Loucy (cell line): ENCODE measurements around the gene CGB1.
A peak's percentile ranks its signal among the peaks of the same experiment; 100 is the strongest.
"Not testable (repeated sequence)": the region's sequence is repeated elsewhere in the genome, so short reads cannot be mapped to it uniquely, and the experiment has no call there.

Experiments
- H2AFZ ChIP-seq: fragments of 200-600 bp; sonication (generic); 2 replicates; pipeline ENCODE4 v1.6.0; 2016; ENCODE audit warnings: antibody characterized with exemption, mild to moderate bottlenecking, low read length, moderate library complexity
- H3F3A ChIP-seq: fragments of 200-600 bp; 2 replicates; pipeline ENCODE4 v1.6.0; 2016; ENCODE audit warnings: antibody characterized with exemption, low read depth, mild to moderate bottlenecking
- H3K27me3 ChIP-seq: fragments of 200-600 bp; sonication (generic); 2 replicates; pipeline ENCODE4 v1.6.1; 2014; ENCODE audit warnings: low read length, mild to moderate bottlenecking; ENCODE audit not compliant: insufficient read depth, poor library complexity, severe bottlenecking
- H3K36me3 ChIP-seq: fragments of 200-600 bp; sonication (generic); 2 replicates; pipeline ENCODE4 v1.6.1; 2016; ENCODE audit warnings: low read length; ENCODE audit not compliant: insufficient read depth
- H3K4me1 ChIP-seq: fragments of 200-600 bp; sonication (generic); 2 replicates; pipeline ENCODE4 v1.5.1; 2014; ENCODE audit warnings: low read length, mild to moderate bottlenecking; ENCODE audit not compliant: insufficient read depth, poor library complexity, severe bottlenecking
- H3K4me2 ChIP-seq: fragments of 200-600 bp; sonication (generic); 2 replicates; pipeline ENCODE4 v1.6.0; 2014; ENCODE audit warnings: antibody characterized with exemption, low read length, low read depth, mild to moderate bottlenecking; ENCODE audit not compliant: poor library complexity, severe bottlenecking
- H3K4me3 ChIP-seq: fragments of 200-600 bp; sonication (generic); 2 replicates; pipeline ENCODE4 v1.5.1; 2014; ENCODE audit warnings: low read length, mild to moderate bottlenecking, mixed read lengths; ENCODE audit not compliant: poor library complexity, severe bottlenecking
- H3K79me2 ChIP-seq: fragments of 200-600 bp; sonication (generic); 2 replicates; pipeline ENCODE4 v1.6.1; 2014; ENCODE audit warnings: low read length; ENCODE audit not compliant: insufficient read depth
- H3K9ac ChIP-seq: fragments of 200-600 bp; sonication (generic); 2 replicates; pipeline ENCODE4 v1.6.0; 2014; ENCODE audit warnings: mild to moderate bottlenecking, low read depth, low read length, moderate library complexity; ENCODE audit not compliant: poor library complexity, severe bottlenecking
- H3K9me2 ChIP-seq: fragments of 200-600 bp; sonication (generic); replicated peaks from 2 replicates; pipeline ENCODE4 v1.6.1; 2016; ENCODE audit warnings: low read depth, low read length, mixed read lengths
- H3K9me3 ChIP-seq: fragments of 200-600 bp; sonication (generic); 2 replicates; pipeline ENCODE4 v1.6.1; 2014; ENCODE audit warnings: mild to moderate bottlenecking, antibody characterized with exemption, low read length, low read depth; ENCODE audit not compliant: insufficient read depth
- H4K20me1 ChIP-seq: fragments of 200-600 bp; sonication (generic); 2 replicates; pipeline ENCODE4 v1.6.0; 2014; ENCODE audit warnings: antibody characterized with exemption, low read length, mild to moderate bottlenecking; ENCODE audit not compliant: insufficient read depth, poor library complexity, severe bottlenecking
- EZH2phosphoT487 ChIP-seq: fragments of 200-600 bp; IDR thresholded peaks from 2 replicates; pipeline ENCODE4 v1.6.1; 2018; ENCODE audit warnings: antibody characterized with exemption, mild to moderate bottlenecking, moderate library complexity, borderline replicate concordance
- TF ChIP-seq, protein P1 (sequence below): fragments of 200-600 bp; sonication (generic); conservative IDR thresholded peaks from 2 replicates; pipeline ENCODE4 v1.5.1; 2014; ENCODE audit warnings: mild to moderate bottlenecking, antibody characterized with exemption, low read length

The CGB1 gene

GRCh38 chr19:49080392-49080791, 43.7 kb upstream of the CGB1 start:
- H3K4me2 ChIP-seq = no peak overlapping the region
- no peak overlapping the region for H2AFZ ChIP-seq
- H3F3A ChIP-seq = no peaks in the 10 kb centered on the region
- H4K20me1 ChIP-seq = no peaks in the 10 kb centered on the region
- H3K4me3 ChIP-seq = no peak overlapping the region
- no peaks in the 10 kb centered on the region for H3K36me3 ChIP-seq
- peaks cover 4% of the 10 kb centered on the region for H3K4me1 ChIP-seq
- TF ChIP-seq, protein P1, sequence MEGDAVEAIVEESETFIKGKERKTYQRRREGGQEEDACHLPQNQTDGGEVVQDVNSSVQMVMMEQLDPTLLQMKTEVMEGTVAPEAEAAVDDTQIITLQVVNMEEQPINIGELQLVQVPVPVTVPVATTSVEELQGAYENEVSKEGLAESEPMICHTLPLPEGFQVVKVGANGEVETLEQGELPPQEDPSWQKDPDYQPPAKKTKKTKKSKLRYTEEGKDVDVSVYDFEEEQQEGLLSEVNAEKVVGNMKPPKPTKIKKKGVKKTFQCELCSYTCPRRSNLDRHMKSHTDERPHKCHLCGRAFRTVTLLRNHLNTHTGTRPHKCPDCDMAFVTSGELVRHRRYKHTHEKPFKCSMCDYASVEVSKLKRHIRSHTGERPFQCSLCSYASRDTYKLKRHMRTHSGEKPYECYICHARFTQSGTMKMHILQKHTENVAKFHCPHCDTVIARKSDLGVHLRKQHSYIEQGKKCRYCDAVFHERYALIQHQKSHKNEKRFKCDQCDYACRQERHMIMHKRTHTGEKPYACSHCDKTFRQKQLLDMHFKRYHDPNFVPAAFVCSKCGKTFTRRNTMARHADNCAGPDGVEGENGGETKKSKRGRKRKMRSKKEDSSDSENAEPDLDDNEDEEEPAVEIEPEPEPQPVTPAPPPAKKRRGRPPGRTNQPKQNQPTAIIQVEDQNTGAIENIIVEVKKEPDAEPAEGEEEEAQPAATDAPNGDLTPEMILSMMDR = no peak
- TF ChIP-seq EZH2phosphoT487 = no peak
- peaks cover 2% of the 10 kb centered on the region for H3K79me2 ChIP-seq
- no peak overlapping the region for H3K9ac ChIP-seq
- no peaks in the 10 kb centered on the region for H3K27me3 ChIP-seq
- no peaks in the 10 kb centered on the region for H3K9me2 ChIP-seq
- no peaks in the 10 kb centered on the region for H3K9me3 ChIP-seq

GRCh38 chr19:49074869-49075268, 38.2 kb upstream of the CGB1 start:
- not testable (repeated sequence) for H3K27me3 ChIP-seq, H3K4me3 ChIP-seq, H2AFZ ChIP-seq, H3K36me3 ChIP-seq, H4K20me1 ChIP-seq, H3K4me1 ChIP-seq, H3K4me2 ChIP-seq, H3K9me3 ChIP-seq, H3F3A ChIP-seq, H3K9ac ChIP-seq, H3K79me2 ChIP-seq, H3K9me2 ChIP-seq
- TF ChIP-seq, protein P1 = peak; percentile 50

DNA sequence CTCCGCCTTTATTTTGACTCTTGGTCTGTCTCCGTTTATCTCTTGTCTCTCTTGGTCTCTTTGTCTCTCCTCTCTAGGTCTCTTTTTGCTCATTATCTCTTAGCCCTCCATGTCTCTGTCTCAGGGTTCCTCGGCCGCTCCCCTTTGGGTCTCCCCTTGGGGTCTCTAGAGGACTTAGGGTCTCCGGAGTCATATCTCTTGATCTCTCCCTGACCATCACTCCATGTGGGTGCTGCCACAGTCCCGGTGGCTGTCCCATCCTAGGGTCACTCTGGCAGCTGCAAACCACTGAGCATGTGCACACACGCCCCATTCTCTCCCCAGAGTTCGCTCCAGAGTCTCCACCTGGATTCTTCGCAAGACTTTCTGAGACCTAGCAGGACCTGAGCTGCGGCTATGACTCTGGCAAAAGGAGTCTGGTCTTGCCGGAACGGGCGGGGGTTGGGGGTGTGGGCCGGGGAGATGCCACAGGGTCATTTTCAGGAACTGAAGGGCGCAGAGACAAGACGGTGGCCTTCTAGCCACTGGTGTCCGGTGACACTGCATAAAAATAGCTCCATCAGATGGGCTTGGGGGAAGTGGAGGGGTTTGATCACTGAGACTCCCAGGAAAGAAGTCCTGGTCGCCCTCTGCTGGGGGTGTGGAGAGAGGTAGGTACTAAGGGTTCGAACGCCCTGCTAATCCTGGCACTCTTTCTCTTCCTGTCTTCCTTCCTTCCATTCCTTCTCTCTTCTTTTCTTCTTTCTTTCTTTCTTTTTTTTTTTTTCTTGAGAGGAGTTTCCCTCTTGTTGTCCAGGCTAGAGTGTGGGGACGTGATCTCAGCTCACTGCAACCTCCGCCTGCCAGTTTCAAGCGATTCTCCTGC, 37.1 kb upstream of the CGB1 start:
- Histone ChIP-seq H3K27me3 (no peaks in the 10 kb centered on the region), H3K4me2 (no peak overlapping the region), H3K4me3 (no peak overlapping the region)

More for the DNA sequence above, 37.1 kb upstream of the CGB1 start:
- no peaks in the 10 kb centered on the region for H3K79me2 ChIP-seq
- H3K36me3 ChIP-seq = no peaks in the 10 kb centered on the region
- H2AFZ ChIP-seq = no peak overlapping the region
- H3K9me2 ChIP-seq = no peaks in the 10 kb centered on the region
- H3K4me1 ChIP-seq = no peaks in the 10 kb centered on the region
- TF ChIP-seq, protein P1 = peak; percentile 46
- TF ChIP-seq EZH2phosphoT487 = no peak
- no peak overlapping the region for H3K9ac ChIP-seq
- no peaks in the 10 kb centered on the region for H3F3A ChIP-seq
- no peaks in the 10 kb centered on the region for H4K20me1 ChIP-seq
- H3K9me3 ChIP-seq = no peaks in the 10 kb centered on the region
